ENCODE data around the gene PRKAR1A.
A peak's percentile ranks its signal among the peaks of the same experiment; 100 is the strongest.
"Not testable (repeated sequence)": the region's sequence is repeated elsewhere in the genome, so short reads cannot be mapped to it uniquely, and the experiment has no call there.

The PRKAR1A gene

DNA sequence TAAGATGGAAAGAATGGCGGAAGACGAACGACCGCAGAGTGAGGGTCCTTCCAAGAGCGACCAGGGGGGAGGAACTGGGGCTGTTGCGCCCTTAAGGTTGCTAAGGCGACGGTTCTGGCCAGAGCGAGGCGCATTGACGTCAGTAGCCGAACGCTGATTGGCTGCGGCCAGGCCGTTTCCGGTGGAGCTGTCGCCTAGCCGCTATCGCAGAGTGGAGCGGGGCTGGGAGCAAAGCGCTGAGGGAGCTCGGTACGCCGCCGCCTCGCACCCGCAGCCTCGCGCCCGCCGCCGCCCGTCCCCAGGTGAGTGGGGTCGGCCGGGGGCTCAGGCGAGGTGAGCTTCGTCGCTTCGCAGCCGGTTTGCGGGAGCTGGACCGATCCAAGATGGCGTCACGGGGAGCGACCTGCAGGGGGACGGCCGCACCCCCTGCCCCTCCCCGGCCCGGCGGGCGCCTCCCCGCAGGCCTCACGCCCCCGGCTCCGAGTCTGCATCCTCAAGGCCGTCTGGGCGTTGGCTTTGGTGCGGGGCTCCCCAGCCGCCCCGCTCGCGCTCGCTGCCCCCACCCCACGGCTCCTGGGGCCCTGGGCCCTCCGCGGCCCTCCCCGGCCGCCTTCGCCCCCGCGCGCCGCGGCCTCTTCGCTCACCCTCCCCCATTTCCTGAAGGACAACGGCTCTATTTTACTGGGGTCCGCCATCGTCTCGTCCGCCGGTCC lies at the start of gene PRKAR1A:
PRKAR1A (plus strand) TSS at position 184 of the 713 bp plus-strand sequence. CDS start 2,970 bp downstream, outside the sequence.
- peak; percentile 89 for DNase-seq

DNA sequence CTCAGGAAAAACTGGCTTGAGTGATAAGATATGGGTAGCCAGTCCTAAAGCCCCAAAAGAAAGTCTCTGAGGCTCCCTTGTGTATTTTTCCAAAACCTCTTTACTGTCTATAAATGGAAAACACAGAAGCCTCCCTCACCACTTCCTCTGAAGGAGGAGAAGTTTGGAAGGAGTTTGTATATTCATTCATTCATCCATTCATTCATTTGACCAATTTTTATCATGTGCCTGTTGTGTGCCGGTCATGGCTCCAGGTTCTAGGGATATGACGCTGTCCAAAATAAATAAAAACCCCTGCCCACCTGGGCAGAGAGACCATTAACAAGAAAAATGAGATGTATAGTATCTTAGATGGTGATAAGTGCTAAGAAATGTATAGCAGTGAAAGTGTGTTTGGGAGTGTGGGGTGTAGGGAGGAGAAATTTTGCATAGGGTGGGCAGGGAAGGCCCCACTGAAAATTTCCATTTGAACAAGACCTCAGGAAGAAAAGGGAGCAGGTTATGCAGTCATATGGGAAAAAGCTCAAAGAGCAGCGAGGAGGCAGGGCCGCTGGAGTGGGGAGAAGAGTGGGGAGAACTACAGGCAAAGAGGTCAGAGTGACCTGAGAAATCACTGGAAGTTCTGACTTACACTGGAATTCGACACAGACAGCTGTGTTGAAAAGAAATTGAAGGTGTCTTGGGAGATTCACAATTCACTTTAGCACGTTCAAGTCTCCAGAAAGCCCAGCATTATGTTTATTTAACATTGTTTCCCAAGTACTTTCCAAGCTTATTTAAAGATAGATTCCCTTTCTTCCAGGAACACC lies 48.8 kb upstream of the PRKAR1A start:
- no peak for DNase-seq

DNA sequence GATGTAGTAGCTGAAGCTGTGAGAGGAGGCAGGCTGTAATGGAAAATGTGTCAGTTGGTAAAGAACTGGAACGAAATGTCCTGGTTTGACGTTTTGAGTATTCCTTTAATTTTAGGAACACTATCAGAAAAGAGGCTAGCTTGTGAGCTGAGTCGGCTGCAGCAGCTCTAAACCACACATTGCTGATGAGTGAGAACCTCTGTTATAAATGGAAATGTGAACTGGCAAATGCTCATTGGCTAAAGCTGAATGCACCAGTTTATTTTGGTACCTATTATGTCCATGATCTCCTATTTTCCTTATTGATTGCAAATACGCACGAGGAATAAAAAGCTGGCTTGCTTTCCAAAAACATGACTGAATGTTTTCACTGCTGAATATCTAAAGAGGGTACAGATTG lies 43.9 kb upstream of the PRKAR1A start:
- DNase-seq = no peak

GRCh38 chr17:68468788-68469187 lies 43.4 kb upstream of the PRKAR1A start:
- no peak for DNase-seq

DNA sequence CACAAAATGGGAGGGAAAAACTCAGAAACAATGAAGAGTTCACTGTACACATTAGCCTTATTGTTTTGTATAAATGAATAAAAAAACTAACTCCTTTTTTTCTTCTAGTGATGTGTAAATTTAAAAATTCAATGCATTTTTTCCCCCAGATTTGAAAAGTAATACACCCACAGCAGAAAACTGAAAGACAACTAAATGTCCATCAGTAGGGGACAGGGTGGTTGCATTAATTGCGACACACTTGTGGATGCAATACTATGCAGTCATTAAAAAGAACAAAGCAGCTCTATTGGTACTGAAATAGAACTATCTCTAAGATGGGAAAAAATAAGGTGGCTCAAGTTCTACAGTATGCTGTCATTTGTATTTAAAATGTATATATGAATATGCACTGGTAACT lies 41.3 kb upstream of the PRKAR1A start:
- no peak for DNase-seq

DNA sequence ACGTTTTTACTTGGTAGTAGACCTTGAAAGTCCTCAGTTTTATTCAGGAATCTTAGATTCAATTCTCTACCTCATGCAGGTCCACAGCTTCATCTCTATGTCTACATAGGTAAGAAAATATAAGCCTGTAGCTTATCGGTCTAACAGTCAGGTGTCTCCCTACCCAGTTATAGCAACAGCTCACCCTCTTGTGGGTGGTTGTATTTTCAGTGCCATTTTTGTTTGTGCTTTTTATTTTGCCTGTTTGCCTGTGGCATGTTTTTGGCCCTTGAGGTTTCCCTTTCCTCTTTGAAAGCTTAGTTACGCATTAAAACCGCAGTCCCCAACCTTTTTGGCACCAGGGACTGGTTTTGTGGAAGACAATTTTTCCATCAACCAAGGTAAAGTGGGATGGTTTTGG lies 31.3 kb upstream of the PRKAR1A start:
- DNase-seq = no peak

GRCh38 chr17:68482576-68483041 lies 29.6 kb upstream of the PRKAR1A start:
- DNase-seq = no peak

- no peak for DNase-seq
Measured at GRCh38 chr17:68484458-68484857, 27.8 kb upstream of the PRKAR1A start.

DNA sequence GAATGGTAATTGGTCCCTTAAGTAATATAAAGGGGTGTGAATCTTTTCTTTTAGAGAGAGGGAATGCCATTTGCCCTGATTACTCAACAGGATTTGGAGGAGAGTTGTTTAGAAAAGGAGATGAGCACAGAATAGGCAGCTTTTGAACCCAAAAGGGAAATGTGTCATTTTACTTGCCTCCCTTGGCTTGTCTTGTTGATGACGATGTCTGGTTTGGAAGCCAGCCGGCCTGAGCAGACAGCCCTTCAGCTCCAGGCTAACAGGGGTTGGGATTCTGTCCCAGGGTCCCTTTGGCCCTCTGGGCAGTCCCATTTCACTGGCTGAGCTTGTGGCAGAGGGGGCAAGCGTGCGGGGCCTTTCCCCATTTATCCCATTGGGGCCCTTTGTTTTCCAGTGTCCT lies 22.3 kb upstream of the PRKAR1A start:
- DNase-seq = no peak

DNA sequence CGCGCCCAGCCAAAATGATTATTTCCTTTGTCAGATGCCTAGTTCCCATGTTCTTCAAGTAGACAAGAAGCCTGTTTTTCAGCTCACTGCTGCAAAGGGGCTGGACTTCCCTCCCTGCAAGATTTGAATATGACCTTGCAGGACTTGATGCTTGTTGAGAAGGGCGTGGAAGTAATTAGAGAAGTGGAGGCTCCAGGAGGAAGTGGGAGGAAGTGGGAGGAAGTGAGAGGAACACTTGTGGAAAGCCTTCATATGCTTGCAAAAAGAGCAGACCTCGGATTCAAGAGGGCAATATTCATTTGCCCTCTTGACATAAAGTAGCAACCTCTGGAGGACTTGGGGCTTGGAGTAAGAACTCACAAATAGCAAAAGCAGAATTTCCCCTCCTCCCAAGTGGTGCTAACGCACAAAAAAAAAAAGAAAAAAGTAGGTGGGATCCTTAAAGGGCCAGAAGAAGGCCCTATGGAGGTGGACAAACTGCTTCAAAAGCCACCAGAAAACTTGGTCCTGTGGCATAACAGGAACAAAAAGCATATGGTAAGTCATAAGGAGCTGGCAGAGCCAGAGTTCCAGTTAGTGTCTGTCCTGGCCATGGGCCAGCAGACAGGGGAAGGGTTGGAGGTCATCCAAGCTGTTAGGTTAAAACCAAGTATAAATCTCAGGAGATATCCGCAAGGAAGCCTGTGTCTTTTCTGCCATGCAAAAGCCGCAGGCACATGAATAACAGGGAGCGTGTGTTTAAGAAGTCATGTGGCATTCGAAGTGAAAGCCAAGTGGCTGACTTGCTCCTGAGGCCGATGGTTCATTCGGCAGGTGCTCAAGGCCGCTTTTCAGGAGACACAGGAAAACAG lies 20.6 kb upstream of the PRKAR1A start:
- DNase-seq = no peak

GRCh38 chr17:68492394-68493054 lies 19.7 kb upstream of the PRKAR1A start:
- DNase-seq = not testable (repeated sequence)

DNA sequence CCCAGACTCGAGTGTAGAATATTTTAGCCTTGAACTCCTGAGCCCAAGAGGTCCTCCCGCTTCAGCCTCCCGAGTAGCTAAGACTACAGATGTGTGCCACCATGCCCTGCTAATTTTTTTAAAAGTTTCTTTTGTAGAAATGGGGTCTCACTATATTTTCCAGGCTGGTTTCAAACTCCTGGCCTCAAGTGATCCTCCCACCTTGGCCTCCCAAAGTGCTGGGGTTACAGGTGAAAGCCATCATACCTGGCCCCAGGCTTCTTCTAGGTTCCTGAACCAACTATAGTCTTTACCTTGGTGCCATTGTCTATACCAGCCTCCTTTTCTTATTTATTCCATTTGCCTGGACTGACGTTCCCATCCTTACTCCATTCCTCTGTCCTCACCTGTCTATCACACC lies 17.1 kb upstream of the PRKAR1A start:
- no peak for DNase-seq

DNA sequence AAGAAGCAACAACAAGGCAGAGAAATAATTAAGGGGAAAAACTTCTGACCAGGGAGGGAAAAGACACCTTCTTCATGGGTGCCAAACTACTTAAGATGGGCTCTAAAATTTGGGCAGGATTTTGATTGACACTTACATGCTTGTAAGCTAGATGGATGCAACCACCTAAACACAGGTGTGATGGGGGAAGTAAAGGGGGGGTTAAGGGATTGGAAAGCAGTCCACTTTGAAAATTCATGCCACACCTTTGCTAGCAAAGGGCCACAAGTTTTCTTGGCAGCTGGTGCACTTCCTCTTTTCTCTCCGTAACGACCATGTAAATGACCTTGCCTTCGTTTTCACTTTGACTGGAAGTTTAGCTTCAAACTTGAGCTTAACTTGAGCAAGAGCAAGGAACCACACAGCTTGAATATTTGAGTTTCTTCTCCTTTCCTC lies 14.3 kb upstream of the PRKAR1A start:
- DNase-seq = no peak

- DNase-seq = no peak
Measured at GRCh38 chr17:68498479-68499326, 13.5 kb upstream of the PRKAR1A start.

- DNase-seq = no peak
Measured at GRCh38 chr17:68499587-68499986, 12.6 kb upstream of the PRKAR1A start.

DNA sequence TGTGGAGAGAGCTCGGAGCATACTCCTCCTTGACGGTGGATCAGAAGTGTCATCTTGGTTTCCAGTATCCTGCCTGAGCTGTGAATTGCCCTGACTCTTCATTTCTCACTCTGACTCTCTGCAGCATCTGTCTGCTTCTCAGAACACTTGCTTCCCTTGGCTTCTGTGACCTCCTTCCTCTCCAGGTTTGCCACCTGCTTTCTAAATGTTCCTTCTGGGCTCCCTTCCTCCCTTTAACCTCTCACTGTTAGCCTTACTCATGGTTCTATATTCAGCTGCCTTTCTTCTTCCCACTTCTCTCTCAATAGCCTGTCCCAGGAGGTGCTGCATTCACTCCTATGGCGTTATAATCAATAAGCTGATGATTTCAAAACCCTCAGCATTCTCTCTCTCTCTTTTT lies 11.2 kb upstream of the PRKAR1A start:
- DNase-seq = no peak

DNA sequence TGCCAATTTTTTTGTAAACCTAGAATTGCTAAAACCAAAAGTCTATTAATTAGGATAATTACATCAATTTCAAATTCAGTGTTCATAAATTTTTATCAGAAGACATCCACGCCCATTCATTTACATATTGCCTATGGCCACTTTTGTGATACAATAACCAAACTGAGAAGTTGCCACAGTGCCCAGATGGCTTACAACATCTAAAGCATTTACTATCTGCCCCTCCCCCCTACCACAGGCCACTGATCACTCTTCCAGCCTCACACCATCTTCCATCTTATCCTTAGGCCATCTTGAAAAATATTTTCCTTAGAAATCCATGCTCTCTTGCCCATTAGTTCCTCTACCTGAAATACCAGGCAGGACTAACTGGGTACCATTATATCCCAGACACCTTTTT lies 6.3 kb upstream of the PRKAR1A start:
- DNase-seq = no peak

- DNase-seq = no peak
Measured at GRCh38 chr17:68507576-68507975, 4.7 kb upstream of the PRKAR1A start.

DNA sequence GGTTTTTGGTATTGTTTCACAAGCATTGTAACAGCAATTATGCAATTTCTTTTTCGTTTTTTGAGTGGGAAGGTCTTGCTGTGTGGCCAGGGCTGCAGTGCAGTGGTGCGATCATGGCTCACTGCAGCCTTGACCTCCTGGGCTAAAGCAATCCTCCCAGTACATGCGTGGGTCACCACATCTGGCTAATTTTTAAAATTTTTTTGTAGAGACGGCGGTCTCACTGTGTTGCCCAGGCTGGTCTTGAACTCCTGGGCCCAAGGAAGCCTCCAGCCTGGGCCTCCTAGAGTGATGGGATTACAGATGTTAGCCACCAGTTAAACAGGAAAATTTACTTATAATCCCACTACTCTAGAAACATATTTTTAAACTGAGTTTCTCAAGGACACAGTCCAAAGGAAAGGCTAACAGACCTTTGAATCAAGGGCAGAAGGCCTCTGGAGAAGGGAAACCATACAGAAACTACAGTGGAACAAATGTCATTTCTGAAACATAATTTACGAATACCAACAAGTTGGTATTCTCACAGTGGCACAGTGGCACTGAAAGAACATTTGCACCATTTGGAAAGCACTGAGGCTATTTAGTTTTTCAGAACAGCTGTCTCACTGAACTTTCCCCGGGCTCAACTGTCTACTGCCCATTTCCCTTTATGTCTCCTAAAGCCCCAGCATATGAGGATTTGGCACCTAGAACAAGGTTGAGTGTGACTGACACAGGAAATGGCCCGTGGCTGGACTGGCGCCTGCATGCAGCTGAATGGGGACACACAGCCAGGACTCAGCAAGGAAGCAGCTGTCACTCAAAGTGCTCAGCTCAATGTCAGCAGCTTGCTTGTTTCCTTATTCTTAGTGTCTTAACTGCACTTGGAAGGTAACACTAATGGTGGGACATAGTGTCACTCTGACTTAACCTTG lies 2.8 kb upstream of the PRKAR1A start:
- peak; percentile 10 for DNase-seq

- no peak for DNase-seq
Measured at GRCh38 chr17:68511254-68511670, 968 bp upstream of the PRKAR1A start.
